Hematopoietic multipotent progenitor cell treated with erythropoietin and hydrocortisone succinate and interleukin-3 and kit ligand, for 4 days (in vitro differentiated cells): ENCODE data around the gene LRRC10B.
A peak's percentile ranks its signal among the peaks of the same experiment; 100 is the strongest.

ENCODE experiments used
- DNase-seq: peaks from one replicate; pipeline ENCODE4 v3.0.0-alpha.2; 2015

Gene LRRC10B

DNA sequence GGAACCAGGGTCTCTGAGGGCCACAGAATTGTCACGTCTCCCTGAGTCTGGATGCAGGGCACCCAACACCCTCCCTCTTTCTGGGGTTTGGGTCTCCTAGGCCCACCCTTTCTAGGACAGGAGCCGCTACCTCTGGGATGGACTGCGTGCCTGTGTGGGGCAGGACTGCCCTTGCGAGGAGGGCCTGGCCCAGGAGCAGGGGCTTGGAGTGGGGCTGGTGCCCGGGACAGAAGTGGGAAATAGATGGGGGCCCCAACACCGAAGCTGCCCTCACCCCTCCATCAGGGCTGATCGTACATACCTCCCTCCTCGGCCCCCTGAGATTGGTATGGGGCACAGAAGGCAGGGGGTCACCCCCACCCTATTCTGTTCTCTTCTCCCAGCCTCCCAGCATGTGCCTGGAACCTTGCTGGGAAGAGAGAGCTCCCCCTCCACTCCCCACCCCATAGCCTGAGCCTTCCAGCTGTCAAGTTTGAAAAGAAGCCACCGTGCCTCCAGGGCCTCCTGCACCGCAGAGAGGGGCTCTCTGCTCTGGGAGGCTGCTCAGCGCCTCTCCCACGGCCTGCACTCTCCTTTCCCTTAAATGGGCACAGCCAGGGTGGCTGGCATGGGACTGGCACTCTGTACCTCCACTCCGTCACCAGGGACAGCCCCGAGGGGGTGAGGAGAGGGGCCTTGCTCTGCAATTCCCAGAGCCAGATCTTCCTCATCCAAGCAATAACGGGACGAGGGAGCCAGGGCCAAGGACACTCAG, 1.8 kb downstream of the LRRC10B start:
- DNase-seq = no peak

DNA sequence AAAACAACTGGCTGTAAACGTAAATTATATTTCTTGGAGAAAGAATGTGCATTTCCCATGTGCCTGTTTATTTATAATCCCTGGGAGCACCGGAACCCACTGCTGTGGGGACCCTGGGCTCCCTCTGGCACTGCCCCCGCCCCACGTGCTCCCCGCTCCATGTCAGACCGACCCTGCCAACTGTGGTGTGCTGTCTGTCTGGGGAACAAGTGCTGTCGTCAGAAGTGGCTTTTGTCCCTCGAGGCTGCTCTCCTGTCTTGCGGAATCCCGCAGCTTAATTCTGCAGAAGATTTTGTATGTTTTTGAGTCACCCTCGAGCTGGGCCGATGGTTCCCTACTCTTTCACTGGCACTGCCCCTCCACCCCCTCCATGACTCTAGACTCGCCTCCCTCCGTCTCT, 2.4 kb downstream of the LRRC10B start:
- no peak for DNase-seq

DNA sequence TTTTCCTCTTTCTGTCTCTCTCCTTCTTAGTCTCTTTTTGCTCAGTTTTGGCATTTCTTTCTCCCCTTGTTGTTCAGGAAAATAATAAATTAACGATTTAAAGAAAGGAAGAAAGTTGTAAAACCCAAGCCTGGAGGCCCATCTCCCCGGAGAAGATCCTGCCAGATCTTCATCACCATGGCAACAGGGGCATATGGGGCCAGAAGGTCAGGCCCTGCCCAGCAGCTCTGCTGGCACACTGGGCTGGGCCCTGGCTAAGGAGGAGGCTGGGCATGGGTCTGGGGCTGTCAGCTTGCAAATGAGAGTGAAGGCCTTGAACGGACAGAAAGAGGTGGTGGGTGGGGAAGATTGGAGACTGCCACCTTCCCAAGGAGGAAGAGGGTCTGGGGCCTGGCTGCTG, 2.8 kb downstream of the LRRC10B start:
- DNase-seq = no peak

DNA sequence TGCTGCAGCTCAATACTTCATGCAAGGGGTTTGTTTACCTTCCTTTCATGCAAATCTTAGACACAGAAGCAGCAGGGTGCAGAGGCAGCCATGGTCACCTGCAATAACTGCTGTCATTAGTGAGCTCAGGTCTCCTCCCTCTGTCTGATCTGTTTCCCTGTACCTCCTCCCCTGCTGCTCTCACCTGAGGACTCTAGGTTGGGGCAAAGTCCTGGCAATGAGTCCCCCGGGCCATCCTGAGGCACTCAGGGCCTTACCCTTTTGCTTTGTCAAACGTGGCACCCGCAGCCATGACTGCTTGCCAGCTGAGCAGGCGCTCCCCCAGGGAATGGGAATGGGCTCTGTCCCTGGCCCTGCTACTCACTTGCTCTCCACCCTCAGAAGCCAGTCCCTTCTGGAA, 3.9 kb downstream of the LRRC10B start:
- DNase-seq = no peak

DNA sequence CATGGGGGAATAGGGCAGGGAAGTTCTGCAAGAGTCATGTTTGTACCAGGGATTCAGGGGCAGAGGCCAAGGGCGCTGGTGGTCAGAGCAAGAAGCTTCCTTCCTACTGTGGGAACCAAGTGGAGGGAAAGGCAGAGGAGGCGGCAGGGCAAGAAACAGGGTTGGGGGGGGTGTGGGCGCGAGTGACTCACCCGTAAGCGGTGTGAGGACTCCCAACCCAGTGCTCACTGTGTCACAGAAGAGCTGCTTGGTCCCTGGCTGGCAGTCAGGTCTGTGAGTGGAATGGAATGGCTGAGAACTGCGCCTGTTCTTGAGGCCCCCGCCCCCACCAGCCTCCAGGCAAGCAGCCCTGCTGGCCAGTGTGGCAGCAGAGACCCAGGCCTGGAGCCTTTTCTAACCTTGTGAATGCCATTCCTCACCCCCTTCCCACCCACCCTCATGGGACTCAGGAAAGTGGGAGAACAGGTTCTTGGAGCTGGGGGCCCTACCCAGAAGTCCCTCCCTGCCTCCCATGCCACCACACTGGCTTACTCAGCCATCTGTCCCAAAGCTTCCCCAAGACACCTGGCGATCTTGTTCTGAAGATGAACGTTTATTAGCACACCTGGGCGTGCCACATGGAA, 4.7 kb downstream of the LRRC10B start:
- DNase-seq = no peak

DNA sequence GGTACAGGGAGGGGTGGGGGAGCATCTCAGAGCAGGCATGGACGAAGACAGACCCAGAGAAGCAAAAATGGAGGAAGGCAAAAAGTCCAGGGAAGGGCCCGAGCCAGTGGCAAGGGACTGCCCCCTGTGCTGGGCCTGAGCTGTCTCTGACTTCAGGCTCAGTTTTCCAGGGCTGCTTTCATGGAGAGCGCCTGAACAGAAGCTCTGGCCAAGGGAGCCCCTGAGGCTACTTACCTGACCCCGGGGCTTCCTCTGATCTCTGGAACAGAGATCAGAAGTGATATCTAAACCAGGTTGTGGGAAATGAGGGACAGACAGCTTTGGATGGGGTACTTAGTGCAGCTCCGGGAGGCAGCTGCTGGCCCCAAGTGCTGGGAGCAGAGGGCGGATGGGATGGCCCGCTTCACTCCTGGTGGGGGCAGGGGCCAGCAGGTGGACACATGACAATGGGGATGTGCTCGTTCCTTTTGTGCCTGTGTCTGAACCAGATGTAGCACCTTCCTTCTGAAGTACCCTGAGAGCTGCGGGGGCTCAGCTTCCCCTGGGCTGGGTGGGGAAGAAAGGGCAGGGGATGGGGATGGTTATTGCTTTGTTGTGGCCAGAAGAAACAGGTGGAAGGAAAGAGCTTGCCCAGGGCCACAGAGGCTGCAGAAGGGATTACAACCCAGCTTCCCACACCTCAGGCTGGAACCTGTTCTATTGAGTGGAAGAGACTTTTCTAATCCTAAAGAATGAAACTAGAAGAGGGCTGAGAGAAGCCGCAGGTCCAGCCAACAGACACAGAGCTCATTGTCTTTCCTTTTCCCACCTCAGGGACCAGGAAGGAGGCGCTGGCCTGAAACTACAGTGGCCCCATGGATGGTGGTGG, 5.7 kb downstream of the LRRC10B start:
- DNase-seq = no peak

DNA sequence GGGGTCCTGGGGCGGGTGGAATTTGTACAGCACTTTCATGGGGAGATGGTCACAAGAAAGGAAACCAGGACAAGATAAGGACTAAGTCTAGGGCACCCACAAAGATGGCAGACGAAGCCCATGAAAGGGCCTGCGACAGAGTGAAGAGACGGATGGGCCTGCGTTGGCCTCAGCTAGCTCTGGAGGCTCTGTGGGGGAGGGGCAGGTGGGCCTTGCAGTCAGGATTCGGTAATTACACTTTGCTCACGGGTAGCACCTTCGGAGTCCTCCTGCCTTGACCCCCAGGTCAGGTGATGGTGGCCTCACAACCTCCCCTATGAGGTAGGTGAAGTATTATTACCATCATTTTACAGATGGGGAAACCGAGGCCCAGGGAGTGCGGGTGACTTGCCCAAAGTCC, 7.1 kb downstream of the LRRC10B start:
- DNase-seq = peak; percentile 7

DNA sequence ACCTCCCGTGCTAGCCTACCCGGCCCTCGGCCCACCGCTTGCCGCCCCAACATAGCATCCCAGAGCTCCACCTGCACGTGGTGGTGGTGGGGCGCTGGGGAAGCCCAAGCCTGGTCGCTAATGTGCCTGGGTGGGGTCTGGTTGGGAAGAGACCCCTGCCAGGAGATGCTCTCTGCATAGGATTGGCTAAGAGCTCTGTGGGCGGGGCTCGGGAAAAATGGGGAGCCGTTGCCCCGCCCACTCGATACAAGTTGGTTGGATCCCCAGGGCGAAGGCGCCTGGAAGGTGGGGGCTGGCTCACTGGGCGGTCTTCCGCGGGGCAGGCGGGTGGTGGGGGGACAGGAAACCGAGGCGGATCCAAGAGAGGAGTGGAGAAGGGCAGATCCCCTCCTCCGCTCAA, 7.6 kb downstream of the LRRC10B start:
- DNase-seq = peak; percentile 30

DNA sequence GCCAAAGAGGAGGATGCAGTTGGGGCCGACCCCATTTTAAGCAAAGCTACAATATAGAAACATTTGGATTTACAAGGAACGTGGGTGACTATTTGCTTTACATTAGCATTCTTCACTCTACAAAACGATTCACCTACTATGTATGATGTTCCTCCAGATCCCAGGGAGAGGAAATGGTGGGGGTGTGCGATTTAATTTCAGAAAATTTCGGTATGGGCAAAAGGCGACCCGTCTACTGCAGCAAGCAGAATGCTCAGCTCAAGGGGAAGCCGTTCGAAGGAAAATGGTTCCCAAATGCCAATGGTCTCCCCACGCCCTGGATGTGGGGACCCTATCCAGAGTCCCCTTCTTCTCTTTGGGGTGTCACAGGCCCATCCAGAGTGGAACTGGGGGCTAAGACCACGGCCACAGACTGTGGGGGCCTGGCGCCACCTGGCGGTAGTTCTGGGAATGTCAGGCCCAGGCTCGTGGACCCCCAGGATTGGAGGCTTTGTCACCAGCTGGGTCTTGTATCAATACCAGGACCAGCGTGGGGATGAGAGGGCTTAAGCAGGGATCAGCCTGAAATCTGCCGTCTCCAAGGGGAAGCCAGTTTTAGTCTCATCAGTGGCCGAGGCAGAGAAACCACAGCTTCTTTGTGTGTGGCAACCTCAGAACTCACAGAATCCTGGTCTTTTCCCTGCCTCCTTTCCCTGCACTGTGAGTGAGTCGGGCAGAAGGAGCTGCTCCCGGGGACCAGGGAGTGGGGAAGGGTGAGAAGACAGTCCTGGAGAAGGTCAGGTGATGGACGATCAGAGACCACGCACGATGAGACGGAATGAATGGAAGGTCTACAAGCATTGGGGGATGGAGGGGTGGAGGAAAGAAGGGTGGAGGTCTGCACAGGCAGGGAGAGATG, 8.4 kb downstream of the LRRC10B start:
- DNase-seq = peak; percentile 58

DNA sequence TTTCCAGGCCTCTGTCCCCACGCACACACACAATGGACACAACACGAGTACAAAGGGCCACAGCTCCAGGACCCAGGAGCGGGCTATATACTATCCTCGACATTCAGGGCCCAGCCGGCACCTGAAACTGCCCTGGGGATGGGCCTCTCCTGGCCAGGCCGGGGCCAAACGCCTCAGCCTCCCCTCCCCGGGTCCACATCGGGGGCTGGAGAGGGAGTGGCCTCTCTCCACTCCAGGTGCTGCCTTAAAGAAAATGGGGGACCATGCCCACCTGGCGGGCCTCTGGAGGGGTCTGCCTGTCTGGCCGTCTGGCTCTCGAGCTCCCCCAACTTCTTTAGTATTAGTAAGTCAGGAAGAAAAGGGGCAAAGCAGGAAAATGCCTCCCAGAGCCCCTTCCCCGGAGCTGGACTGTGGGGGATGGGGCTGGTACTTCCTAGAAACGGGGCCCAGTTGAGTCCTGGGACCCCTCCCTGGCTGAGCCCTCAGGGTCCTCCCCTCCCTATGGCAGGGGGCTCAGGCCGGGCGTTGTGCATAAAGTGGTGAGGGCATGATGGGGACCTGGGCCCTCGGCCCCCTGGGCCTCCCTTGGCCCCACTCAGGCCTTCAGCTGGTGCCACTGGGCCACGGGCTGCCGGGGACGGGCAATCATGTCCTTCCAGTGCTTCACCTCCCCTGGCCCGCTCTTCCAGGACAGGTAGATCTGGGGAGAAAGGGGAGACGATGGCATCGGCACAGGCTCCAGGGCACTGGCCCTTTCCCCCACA, 9.7 kb downstream of the LRRC10B start:
- DNase-seq = no peak

DNA sequence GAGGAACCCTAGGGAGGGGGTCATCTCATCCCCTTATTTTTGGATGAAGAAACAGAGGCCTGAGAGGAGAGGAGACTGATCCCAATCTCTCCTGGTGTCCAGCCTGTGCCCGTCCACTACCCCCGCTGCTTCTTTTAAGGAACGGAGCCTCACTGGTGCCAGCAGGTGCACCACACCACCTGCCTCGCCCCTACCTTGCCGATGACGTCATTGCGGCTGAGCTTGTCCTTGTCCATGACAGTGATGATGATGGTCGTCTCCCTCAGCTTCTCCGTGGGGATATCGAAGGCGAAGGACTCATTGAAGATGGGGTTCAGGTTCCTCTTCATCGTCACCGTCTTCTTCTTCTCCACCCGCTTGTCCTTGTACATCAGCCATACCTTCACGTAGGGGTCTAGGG, 14.3 kb downstream of the LRRC10B start:
- DNase-seq = no peak

DNA sequence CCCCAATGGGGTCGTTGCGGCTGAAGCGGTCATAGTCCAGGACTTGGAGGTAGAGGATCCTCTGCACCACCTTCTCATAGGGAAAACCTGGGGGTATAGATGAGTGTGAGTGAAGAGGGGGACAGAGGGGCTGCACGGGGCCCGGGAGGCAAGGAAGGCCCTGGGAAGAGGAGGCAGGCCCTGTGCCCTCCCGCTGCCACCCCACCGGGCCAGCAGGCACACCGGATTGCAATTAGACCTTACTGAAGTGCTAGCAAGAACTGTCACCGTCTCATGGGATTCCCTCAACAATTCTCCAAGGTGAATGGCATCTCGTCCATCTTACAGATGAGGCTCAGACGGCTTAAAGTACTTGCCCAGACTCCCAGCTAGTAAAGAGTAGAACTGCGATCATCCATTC, 15.9 kb downstream of the LRRC10B start:
- DNase-seq = no peak

DNA sequence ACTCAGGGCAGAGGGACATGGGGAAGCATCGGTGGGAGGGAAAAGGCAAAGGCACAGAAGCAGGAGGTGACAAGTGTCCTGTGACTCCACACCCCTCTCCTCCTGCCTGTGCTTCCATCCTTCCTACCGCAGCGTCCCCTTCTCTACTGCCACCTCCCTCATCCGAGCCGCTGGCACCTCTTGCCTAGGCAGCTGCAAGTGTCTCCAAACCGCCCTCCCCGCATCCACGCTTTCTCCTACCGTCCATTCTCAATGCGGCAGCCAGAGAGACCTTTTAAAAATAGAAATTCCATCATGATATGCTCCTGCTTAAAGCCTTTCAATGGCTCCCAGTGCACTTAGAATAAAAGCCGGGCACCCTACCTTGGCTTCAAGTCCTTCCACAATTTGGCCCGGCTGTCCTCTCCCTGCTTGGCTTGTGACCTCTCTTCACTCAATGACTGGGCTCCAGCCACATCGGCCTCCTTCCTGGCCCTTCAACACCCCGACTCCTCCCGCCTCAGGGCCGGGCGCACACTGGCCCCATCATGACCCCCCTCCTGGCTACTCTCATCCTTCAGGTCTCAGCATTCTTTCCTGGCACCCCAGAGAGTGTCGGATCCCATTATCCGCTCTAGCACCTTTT, 16.5 kb downstream of the LRRC10B start:
- DNase-seq = no peak

DNA sequence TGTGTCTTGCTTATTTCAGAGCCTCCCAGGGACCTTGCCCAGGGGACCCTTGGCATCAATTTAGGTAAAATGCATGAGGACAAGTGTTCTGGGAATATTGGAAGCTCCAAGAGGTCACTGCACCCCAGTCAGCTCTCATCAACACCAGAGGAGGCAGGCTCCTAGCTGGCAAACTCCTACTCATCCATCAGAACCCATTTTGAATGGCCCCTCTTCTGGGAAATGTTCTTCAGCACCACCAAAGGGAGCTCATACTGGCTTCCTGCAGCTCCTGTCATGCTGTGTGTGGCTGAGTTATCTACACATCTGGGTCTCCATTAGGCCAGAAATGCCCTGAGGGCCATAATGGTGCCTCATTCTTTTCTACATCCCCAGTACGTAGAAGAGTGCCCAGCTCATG, 17.7 kb downstream of the LRRC10B start:
- DNase-seq = no peak

DNA sequence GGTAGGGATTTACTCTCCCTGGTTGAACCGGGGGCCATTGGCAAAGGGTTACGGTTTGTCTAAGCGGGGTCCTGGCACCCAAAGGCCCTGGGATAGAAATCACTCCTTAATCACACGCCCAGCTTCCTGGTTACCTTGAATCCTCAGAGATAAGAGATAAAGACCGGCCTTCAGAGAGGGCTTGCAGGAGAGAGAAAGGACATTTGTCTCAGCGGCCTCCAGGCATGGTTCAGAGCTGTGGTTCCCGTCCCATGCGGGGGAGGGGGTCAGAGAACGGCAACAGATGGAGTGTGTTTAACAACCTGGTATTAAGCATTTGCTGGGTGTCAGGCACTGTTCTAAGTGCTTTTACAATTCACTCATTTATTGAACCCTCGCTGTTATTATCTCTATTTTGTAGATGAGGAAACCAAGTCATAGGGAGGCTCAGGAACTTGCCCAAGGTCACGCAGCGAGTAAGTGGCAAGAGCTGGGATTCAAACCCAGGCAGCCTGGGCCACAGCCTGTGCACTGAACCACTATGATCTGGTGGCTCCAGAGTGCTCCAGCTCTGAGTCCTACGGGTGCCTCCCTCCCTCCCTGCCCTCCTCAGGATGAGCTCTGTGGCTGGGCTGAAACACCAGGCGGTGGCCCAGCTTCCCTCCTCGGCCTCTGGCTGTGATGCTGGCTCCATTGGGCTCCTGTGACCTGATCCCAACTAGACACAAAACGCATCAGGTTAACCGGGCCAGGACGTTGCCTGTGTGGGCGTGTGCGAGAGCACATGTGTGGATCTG, 18.6 kb downstream of the LRRC10B start:
- DNase-seq = no peak

DNA sequence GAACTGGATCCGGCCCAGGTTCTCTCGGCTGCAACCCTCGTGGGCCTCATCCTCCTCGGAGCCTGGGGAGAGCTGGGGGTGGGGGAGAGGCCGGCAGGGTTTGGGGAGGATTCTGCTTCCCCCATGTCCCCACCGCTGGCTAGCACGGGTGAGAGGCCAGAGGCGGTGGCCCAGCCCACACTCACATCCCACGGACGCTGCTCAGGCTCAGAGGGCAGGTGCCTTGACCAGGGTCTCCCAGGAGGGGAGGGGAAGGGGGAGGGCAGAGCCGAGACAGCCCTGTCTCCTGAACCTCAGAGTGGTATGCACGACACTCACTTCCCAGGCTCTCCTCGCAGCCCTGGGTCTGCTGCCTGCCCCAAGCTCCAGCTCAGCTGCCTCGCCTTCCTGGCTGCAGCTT, 19.6 kb downstream of the LRRC10B start:
- DNase-seq = no peak

DNA sequence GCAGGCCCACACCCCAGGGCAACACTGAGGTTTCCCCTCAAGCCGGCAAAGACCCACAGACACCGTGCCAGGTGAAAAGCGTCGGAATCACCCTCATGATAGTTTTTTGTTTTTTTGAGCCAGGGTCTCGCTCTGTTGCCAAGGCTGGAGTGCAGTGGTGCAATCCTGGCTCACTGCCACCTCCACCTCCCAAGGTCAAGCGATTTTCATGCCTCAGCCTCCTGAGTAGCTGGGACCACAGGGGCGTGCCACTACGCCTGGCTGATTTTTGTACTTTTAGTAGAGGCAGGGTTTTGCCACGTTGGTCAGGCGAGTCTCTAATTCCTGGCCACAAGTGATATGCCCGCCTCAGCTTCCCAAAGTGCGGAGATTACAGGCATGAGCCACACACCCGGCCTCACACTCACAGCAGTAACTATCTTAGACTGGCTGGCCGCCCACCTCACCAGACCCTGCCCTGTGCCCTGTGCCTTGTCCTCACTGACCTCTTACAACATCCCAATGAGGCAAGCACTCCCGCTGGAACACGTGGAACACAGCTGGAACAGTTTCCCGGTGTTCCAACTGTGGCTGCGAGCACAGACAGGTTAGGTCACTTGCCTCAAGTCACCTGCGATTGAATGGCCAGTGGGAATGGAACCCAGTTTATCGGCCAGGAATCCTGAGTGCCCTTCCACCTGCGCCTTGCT, 21.1 kb downstream of the LRRC10B start:
- no peak for DNase-seq

DNA sequence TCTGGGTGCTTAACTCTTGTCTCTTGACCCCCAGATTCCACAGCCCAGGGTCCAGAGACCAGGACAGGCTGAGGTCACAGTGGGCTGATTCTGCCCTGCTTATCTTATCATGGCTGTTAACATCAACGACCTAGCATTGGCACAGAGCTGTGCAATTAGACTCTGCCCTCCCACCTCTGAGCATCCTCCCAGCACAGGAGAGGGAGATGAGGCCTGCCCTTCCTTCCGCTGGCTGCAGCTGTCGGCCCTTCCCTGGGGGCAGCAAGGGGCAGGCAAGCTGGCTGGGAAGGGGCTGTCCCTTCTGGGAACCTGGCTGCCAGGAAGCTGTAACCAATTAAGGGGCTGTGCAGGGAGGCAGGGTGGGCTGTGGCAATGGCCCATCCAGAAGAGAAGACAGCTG, 22.5 kb downstream of the LRRC10B start:
- DNase-seq = no peak

DNA sequence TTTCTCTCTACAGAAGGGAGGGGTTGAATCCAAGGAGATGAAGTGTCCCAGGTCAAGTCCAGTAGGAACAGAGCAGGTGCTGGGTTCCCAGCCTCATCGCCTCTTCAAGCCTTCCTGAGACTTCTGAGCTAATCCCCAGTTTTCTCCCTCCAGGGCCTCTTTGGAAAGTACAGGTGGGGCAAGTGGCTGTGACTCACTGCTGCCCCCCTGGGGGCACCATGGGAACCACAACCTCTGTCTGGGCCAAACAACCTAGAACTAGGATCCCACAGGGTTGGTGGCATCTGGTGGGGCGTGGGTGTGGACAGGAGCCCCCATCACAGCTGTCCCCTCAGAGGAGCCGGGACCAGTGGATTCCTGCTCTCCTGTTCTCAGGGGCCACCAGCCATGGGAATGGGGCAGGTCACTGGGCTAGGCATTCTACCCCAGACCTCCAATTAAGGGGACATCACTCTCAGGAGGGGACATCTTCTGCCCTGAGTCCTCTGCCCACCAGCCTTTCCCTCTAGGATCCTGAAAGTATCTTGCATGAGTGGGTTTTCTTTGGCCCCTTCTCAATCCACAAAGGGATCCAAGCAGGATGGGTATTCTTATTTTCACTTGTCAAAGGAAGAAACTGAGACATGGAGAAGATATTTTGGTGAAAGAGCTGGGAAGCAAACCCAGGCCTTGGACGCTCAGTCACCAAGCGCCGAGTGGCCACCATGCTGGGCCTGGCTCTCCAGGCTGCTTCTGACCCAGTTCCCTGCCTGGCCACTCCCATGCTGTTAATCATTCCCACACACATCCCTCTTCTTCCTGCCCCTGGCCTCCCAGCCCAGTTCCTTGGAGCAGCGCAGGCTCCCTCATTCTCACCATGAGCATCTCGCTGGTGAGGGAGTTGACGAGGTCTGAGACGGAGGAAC, 23.8 kb downstream of the LRRC10B start:
- DNase-seq = peak; percentile 54
